Naive thymus-derived CD8-positive, alpha-beta T cell (primary cell): ENCODE results near the gene ZIC5. TPM values are rescaled to one million over a fixed set of nuclear protein-coding genes. Genes with fewer than 3 reads are reported as not detected.

Experiments
- ATAC-seq, 2 donors: fragments of 150-1000 bp; cut with Tn5 transposase in 1 of 2; sonication (Bioruptor Pico), chemical (Tn5 transposase) in 1 of 2; 1 replicate in 1 of 2; 2 replicates in 1 of 2; pipeline ENCODE4 v1.10.0; 2021; ENCODE audit warnings: mild to moderate bottlenecking in 2 of 2, moderate library complexity in 2 of 2
- POLR2A ChIA-PET: fragments of 350-600 bp; sonication (Branson Sonifier 250); formaldehyde crosslinking; loops from one replicate; lab custom pipeline; 2021; ENCODE audit warnings: antibody characterized with exemption; lab: Charles Lee
- DNase-seq, 10 donors: peaks; one replicate each; pipeline versions ENCODE4 v3.0.0 to v3.0.0-alpha.2; 2020 to 2022
- H3K27ac Mint-ChIP-seq, 10 donors: one replicate each; pipeline ENCODE4 v1.8.0; 2020 to 2022; ENCODE audit warnings: mild to moderate bottlenecking in 10 of 10, mixed read lengths in 10 of 10, moderate library complexity in 4 of 10, inconsistent platforms in 1 of 10
- H3K27me3 Mint-ChIP-seq, 5 donors: one replicate each; pipeline ENCODE4 v1.8.0; 2021 to 2022; ENCODE audit warnings: mixed read lengths in 5 of 5
- H3K36me3 Mint-ChIP-seq, 3 donors: one replicate each; pipeline ENCODE4 v1.8.0; 2020 to 2022; ENCODE audit warnings: mixed read lengths in 3 of 3, mild to moderate bottlenecking in 2 of 3, inconsistent platforms in 1 of 3
- H3K4me1 Mint-ChIP-seq, 4 donors: one replicate each; pipeline ENCODE4 v1.8.0; 2021 to 2022; ENCODE audit warnings: mixed read lengths in 4 of 4
- H3K4me3 Mint-ChIP-seq, 10 donors: one replicate each; pipeline ENCODE4 v1.8.0; 2020 to 2022; ENCODE audit warnings: mild to moderate bottlenecking in 10 of 10, mixed read lengths in 10 of 10, moderate library complexity in 6 of 10, inconsistent platforms in 1 of 10
- H3K9me3 Mint-ChIP-seq, 9 donors: one replicate each; pipeline ENCODE4 v1.8.0; 2020 to 2022; ENCODE audit warnings: mixed read lengths in 9 of 9, mild to moderate bottlenecking in 3 of 9, inconsistent platforms in 1 of 9, moderate library complexity in 1 of 9
- polyA plus RNA-seq, 3 donors: library from polyadenylated mRNA; unstranded; fragments of 300-500 nt; fragmentation: Illumina TruSeq; gene quantifications; one replicate each; pipeline ENCODE4 v1.2.3, GENCODE V29; 2021
- total RNA-seq, 8 experiments: library from RNA in 2 of 8; stranded (reverse) in 2 of 8; gene quantifications; one replicate each; pipeline ENCODE4 v1.2.3 and lab custom pipeline; 2021 to 2026

Gene ZIC5
- total RNA-seq: not detected
- polyA plus RNA-seq: not detected
- 0 to 0.17 (median 0) reads per million in 6 experiments for total RNA-seq (lab: John Stamatoyannopoulos, UW)

GRCh38 chr13:99971576-99972189 lies at the start of gene ZIC5:
Gene ZIC5, minus strand, starts transcription at chr13:99971767. Its CDS starts 164 bp downstream, at chr13:99971603.
- ATAC-seq: no peak
- H3K27ac Mint-ChIP-seq: peak within 1 kb of the TSS in 4 of 10 donors; percentile 20 to 92 (median 50)

GRCh38 chr13:100019780-100020356 lies 48.3 kb upstream of the ZIC5 start:
- no peak for ATAC-seq
- Mint-ChIP-seq H3K9me3 (peaks cover 0 to 9% (median 0%) of the 10 kb centered on the region in 9 donors), H3K36me3 (peaks cover 0 to 5% (median 3%) of the 10 kb centered on the region in 3 donors), H3K4me1 (no peaks in the 10 kb centered on the region), H3K4me3 (no peak overlapping the region), H3K27ac (peak overlapping the region in 1 of 10 donors; percentile 31), H3K27me3 (peaks cover 3 to 7% (median 4%) of the 10 kb centered on the region in 5 donors)
- POLR2A ChIA-PET: no interaction called here
- no peak for DNase-seq

More at GRCh38 chr13:99971576-99972189, at the start of gene ZIC5:
- H3K27me3 Mint-ChIP-seq: peaks cover 55 to 85% (median 64%) of the 10 kb centered on the region in 5 donors
- POLR2A ChIA-PET: interaction anchor here (2.5 kb wide), 1 partner anchor 9 kb away, joined by 13 read pairs; the partner anchor contains the start of gene ZIC2
- H3K36me3 Mint-ChIP-seq: peaks cover 25 to 46% (median 25%) of the 10 kb centered on the region in 3 donors
- peak within 1 kb of the TSS; percentile 35 to 75 (median 59) for H3K4me3 Mint-ChIP-seq
- H3K4me1 Mint-ChIP-seq: peaks cover 10 to 25% (median 19%) of the 10 kb centered on the region in 4 donors
- DNase-seq: no peak
- H3K9me3 Mint-ChIP-seq: peaks cover 0 to 56% (median 30%) of the 10 kb centered on the region in 9 donors

- H3K27me3 Mint-ChIP-seq: peaks cover 7 to 25% (median 17%) of the 10 kb centered on the region in 5 donors
- H3K27ac Mint-ChIP-seq: no peak overlapping the region
- peaks cover 0 to 3% (median 0%) of the 10 kb centered on the region in 3 donors for H3K36me3 Mint-ChIP-seq
- DNase-seq (no peak), ATAC-seq (no peak)
- POLR2A ChIA-PET: no interaction called here
- no peak overlapping the region for H3K4me3 Mint-ChIP-seq
- peaks cover 0 to 10% (median 0%) of the 10 kb centered on the region in 9 donors for H3K9me3 Mint-ChIP-seq
- no peaks in the 10 kb centered on the region for H3K4me1 Mint-ChIP-seq
Measured at GRCh38 chr13:100014621-100015020, 43.1 kb upstream of the ZIC5 start.

GRCh38 chr13:99998261-99998660 lies 26.7 kb upstream of the ZIC5 start:
- Mint-ChIP-seq H3K27ac (no peak overlapping the region), H3K27me3 (peaks cover 57 to 95% (median 72%) of the 10 kb centered on the region in 5 donors), H3K9me3 (peaks cover 10 to 37% (median 19%) of the 10 kb centered on the region in 9 donors), H3K36me3 (peaks cover 4 to 34% (median 11%) of the 10 kb centered on the region in 3 donors), H3K4me3 (no peak overlapping the region), H3K4me1 (peaks cover 0 to 5% (median 3%) of the 10 kb centered on the region in 4 donors)
- no peak for DNase-seq
- no peak for ATAC-seq
- POLR2A ChIA-PET: no interaction called here

- peaks cover 0 to 5% (median 3%) of the 10 kb centered on the region in 4 donors for H3K4me1 Mint-ChIP-seq
- peaks cover 58 to 95% (median 74%) of the 10 kb centered on the region in 5 donors for H3K27me3 Mint-ChIP-seq
- DNase-seq (no peak), ATAC-seq (no peak)
- H3K4me3 Mint-ChIP-seq: no peak overlapping the region
- POLR2A ChIA-PET: no interaction called here
- no peak overlapping the region for H3K27ac Mint-ChIP-seq
- H3K36me3 Mint-ChIP-seq: peaks cover 4 to 34% (median 11%) of the 10 kb centered on the region in 3 donors
- peaks cover 9 to 38% (median 21%) of the 10 kb centered on the region in 9 donors for H3K9me3 Mint-ChIP-seq
Measured at GRCh38 chr13:99997702-99998214, 26.2 kb upstream of the ZIC5 start.

- H3K4me3 Mint-ChIP-seq: peak overlapping the region in 2 of 10 donors; percentile 22 to 61
- H3K27me3 Mint-ChIP-seq: peaks cover 62 to 95% (median 79%) of the 10 kb centered on the region in 5 donors
- H3K36me3 Mint-ChIP-seq: peaks cover 4 to 39% (median 12%) of the 10 kb centered on the region in 3 donors
- peaks cover 3 to 10% (median 5%) of the 10 kb centered on the region in 4 donors for H3K4me1 Mint-ChIP-seq
- peak in 1 of 10 donors; percentile 17 for DNase-seq
- ATAC-seq: no peak
- POLR2A ChIA-PET: interaction anchor here (1.0 to 1.2 kb wide), 2 partner anchors 23 to 338 kb away, joined by 3 to 4 read pairs; no protein-coding TSS in a partner anchor
- peak overlapping the region in 3 of 10 donors; percentile 25 to 62 (median 48) for H3K27ac Mint-ChIP-seq
- peaks cover 9 to 46% (median 21%) of the 10 kb centered on the region in 9 donors for H3K9me3 Mint-ChIP-seq
Measured at GRCh38 chr13:99996381-99996973, 24.9 kb upstream of the ZIC5 start.

GRCh38 chr13:99995589-99996380 lies 24.2 kb upstream of the ZIC5 start:
- H3K9me3 Mint-ChIP-seq: peaks cover 9 to 46% (median 21%) of the 10 kb centered on the region in 9 donors
- ATAC-seq (no peak), DNase-seq (peak in 2 of 10 donors; percentile 14 to 32)
- POLR2A ChIA-PET: interaction anchor here (1.0 to 1.2 kb wide), 2 partner anchors 22 to 338 kb away, joined by 3 to 4 read pairs; no protein-coding TSS in a partner anchor
- peaks cover 61 to 95% (median 73%) of the 10 kb centered on the region in 5 donors for H3K27me3 Mint-ChIP-seq
- peaks cover 4 to 14% (median 7%) of the 10 kb centered on the region in 4 donors for H3K4me1 Mint-ChIP-seq
- H3K27ac Mint-ChIP-seq: peak overlapping the region in 2 of 10 donors; percentile 31 to 62
- H3K4me3 Mint-ChIP-seq: peak overlapping the region in 3 of 10 donors; percentile 18 to 61 (median 37)
- H3K36me3 Mint-ChIP-seq: peaks cover 4 to 39% (median 12%) of the 10 kb centered on the region in 3 donors

GRCh38 chr13:99995104-99995588 lies 23.6 kb upstream of the ZIC5 start:
- H3K27me3 Mint-ChIP-seq: peaks cover 66 to 95% (median 78%) of the 10 kb centered on the region in 5 donors
- H3K4me3 Mint-ChIP-seq: peak overlapping the region in 1 of 10 donors; percentile 7
- H3K9me3 Mint-ChIP-seq: peaks cover 9 to 46% (median 21%) of the 10 kb centered on the region in 9 donors
- DNase-seq: peak in 1 of 10 donors; percentile 2
- H3K36me3 Mint-ChIP-seq: peaks cover 4 to 39% (median 15%) of the 10 kb centered on the region in 3 donors
- no peak for ATAC-seq
- H3K27ac Mint-ChIP-seq: peak overlapping the region in 1 of 10 donors; percentile 53
- peaks cover 6 to 20% (median 13%) of the 10 kb centered on the region in 4 donors for H3K4me1 Mint-ChIP-seq
- POLR2A ChIA-PET: no interaction called here

GRCh38 chr13:99994638-99995020 lies 23.1 kb upstream of the ZIC5 start:
- peaks cover 68 to 95% (median 79%) of the 10 kb centered on the region in 5 donors for H3K27me3 Mint-ChIP-seq
- peaks cover 6 to 26% (median 17%) of the 10 kb centered on the region in 4 donors for H3K4me1 Mint-ChIP-seq
- POLR2A ChIA-PET: interaction anchor here (0.8 kb wide), 1 partner anchor 11 kb away, joined by 4 read pairs; no protein-coding TSS in a partner anchor
- peak overlapping the region in 1 of 10 donors; percentile 7 for H3K4me3 Mint-ChIP-seq
- no peak for ATAC-seq
- DNase-seq: peak in 1 of 10 donors; percentile 11
- peaks cover 4 to 39% (median 17%) of the 10 kb centered on the region in 3 donors for H3K36me3 Mint-ChIP-seq
- peaks cover 9 to 49% (median 21%) of the 10 kb centered on the region in 9 donors for H3K9me3 Mint-ChIP-seq
- no peak overlapping the region for H3K27ac Mint-ChIP-seq

- ATAC-seq (no peak), DNase-seq (peak in 1 of 10 donors; percentile 4)
- peaks cover 9 to 52% (median 21%) of the 10 kb centered on the region in 9 donors for H3K9me3 Mint-ChIP-seq
- H3K27me3 Mint-ChIP-seq: peaks cover 64 to 95% (median 73%) of the 10 kb centered on the region in 5 donors
- peak overlapping the region in 2 of 10 donors; percentile 13 to 61 for H3K27ac Mint-ChIP-seq
- POLR2A ChIA-PET: interaction anchor here (0.6 to 0.9 kb wide), 3 partner anchors 8 to 12 kb away, joined by 3 to 5 read pairs (median 4); partner anchors contain the start of gene ZIC2
- H3K4me3 Mint-ChIP-seq: no peak overlapping the region
- H3K36me3 Mint-ChIP-seq: peaks cover 5 to 39% (median 18%) of the 10 kb centered on the region in 3 donors
- peaks cover 7 to 32% (median 23%) of the 10 kb centered on the region in 4 donors for H3K4me1 Mint-ChIP-seq
Measured at GRCh38 chr13:99993660-99994637, 22.4 kb upstream of the ZIC5 start.
